Hepatocyte (in vitro differentiated cells): ENCODE measurements around the gene RIC1. TPM values are rescaled to one million over a fixed set of nuclear protein-coding genes. Genes with fewer than 3 reads are reported as not detected.
A peak's percentile ranks its signal among the peaks of the same experiment; 100 is the strongest.
"Not testable (repeated sequence)": the region's sequence is repeated elsewhere in the genome, so short reads cannot be mapped to it uniquely, and the experiment has no call there.

Source experiments
- DNase-seq: peaks from one replicate; pipeline ENCODE4 v3.0.0-alpha.2; 2016; ENCODE audit warnings: low spot score
- H2AFZ ChIP-seq: fragments of 200-600 bp; sonication (generic); 2 replicates; pipeline ENCODE4 v1.6.0; 2016; ENCODE audit warnings: antibody characterized with exemption, mild to moderate bottlenecking
- H3K27ac ChIP-seq: fragments of 200-600 bp; sonication (generic); 2 replicates; pipeline ENCODE4 v1.5.1; 2016; ENCODE audit warnings: mild to moderate bottlenecking
- H3K27me3 ChIP-seq: fragments of 200-600 bp; sonication (generic); 2 replicates; pipeline ENCODE4 v1.6.1; 2016
- H3K36me3 ChIP-seq: fragments of 200-600 bp; sonication (generic); replicated peaks from 2 replicates; pipeline ENCODE4 v1.5.1; 2016; ENCODE audit warnings: low read depth; ENCODE audit not compliant: insufficient read depth
- H3K4me1 ChIP-seq: fragments of 200-600 bp; sonication (generic); 2 replicates; pipeline ENCODE4 v1.5.1; 2016; ENCODE audit warnings: mild to moderate bottlenecking, moderate library complexity; ENCODE audit not compliant: insufficient read depth
- H3K4me2 ChIP-seq: fragments of 200-600 bp; sonication (generic); 2 replicates; pipeline ENCODE4 v1.6.0; 2016
- H3K4me3 ChIP-seq: fragments of 200-600 bp; sonication (generic); 2 replicates; pipeline ENCODE4 v1.5.1; 2016; ENCODE audit warnings: mild to moderate bottlenecking
- H3K79me2 ChIP-seq: fragments of 200-600 bp; sonication (generic); 2 replicates; pipeline ENCODE4 v1.6.0; 2017; ENCODE audit warnings: mild to moderate bottlenecking
- H3K9me2 ChIP-seq: fragments of 200-600 bp; sonication (generic); replicated peaks from 2 replicates; pipeline ENCODE4 v1.6.0; 2017; ENCODE audit warnings: mild to moderate bottlenecking; ENCODE audit not compliant: insufficient read depth
- H3K9me3 ChIP-seq: fragments of 200-600 bp; sonication (generic); 2 replicates; pipeline ENCODE4 v1.5.1; 2016; ENCODE audit warnings: low read depth, mild to moderate bottlenecking
- H4K20me1 ChIP-seq: fragments of 200-600 bp; sonication (generic); 2 replicates; pipeline ENCODE4 v1.6.0; 2016; ENCODE audit warnings: mild to moderate bottlenecking; ENCODE audit not compliant: insufficient read depth, poor library complexity, severe bottlenecking
- EZH2 ChIP-seq: fragments of 200-600 bp; sonication (generic); IDR thresholded peaks from 2 replicates; pipeline ENCODE4 v1.6.1; 2016; ENCODE audit warnings: antibody characterized with exemption, mild to moderate bottlenecking, borderline replicate concordance
- EZH2phosphoT487 ChIP-seq: fragments of 200-600 bp; sonication (generic); IDR thresholded peaks from one replicate; pipeline ENCODE4 v1.6.1; 2018; ENCODE audit warnings: antibody characterized with exemption, mild to moderate bottlenecking, low read depth, moderate library complexity; ENCODE audit not compliant: unreplicated experiment, severe bottlenecking
- WGBS: methylation state at CpG from one replicate; pipeline ENCODE4 v1.1.6; 2016; ENCODE audit warnings: low lambda C conversion rate; ENCODE audit errors: missing lambda C conversion rate; 5-methylcytosine and 5-hydroxymethylcytosine counted together
- polyA plus RNA-seq: library from polyadenylated mRNA; unstranded; fragments of >200 nt; fragmentation: Nextera tagmentation; extraction: Ambion mirVana; gene quantifications from 2 replicates; pipeline ENCODE4 v1.2.1, GENCODE V29; 2016
- total RNA-seq: library from RNA; depleted of rRNA; stranded (reverse); fragments of >200 nt; gene quantifications from 2 replicates; pipeline ENCODE4 v1.2.3, GENCODE V29; 2014
- TF ChIP-seq, protein P1 (sequence below): fragments of 200-600 bp; sonication (generic); IDR thresholded peaks from 2 replicates; pipeline ENCODE4 v1.5.1; 2016; ENCODE audit warnings: antibody characterized with exemption, mild to moderate bottlenecking; ENCODE audit not compliant: poor library complexity

Gene RIC1
- total and polyA plus RNA-seq, 2 experiments from 2014 or later = 11.2 to 34.9 TPM

DNA sequence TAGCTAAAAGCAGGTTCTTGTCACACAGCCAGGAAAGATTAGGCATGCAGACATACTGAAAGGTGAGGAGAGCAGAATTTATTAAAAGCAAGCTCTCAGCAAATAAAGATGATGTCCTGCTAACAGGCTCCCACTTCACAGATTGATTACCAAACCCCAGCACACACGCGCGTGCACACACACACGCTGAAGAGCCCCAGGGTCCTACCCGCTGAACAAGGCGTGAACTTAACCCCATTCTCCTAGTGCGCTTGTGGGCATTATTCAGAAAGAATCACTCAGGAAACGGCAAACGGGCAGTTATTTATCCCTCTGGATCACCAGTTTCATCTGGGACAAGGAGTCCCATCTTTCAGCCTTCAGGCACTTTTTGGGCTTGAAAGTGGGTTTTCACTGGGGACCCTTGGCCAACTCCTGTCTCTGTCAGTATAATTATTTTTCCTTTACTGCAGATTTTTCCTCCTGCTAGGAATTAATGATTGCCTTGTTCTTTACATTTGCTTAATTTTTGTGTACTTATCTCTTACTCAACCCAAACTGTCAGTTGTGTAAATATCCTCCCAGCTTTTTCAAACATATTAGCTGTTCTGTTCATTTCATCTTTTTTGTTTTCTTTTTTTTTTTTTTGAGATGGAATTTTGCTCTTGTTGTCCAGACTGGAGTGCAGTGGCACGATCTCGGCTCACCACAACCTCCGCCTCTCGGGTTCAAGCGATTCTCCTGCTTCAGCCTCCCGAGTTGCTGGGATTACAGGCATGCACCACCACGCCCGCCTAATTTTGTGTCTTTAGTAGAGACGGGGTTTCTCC lies 92.6 kb downstream of the RIC1 start:
- H3K4me2 ChIP-seq = peak overlapping the region; percentile 54
- H3K4me1 ChIP-seq = peaks cover 8% of the 10 kb centered on the region
- H3K79me2 ChIP-seq = peaks cover 10% of the 10 kb centered on the region
- H3K36me3 ChIP-seq = no peaks in the 10 kb centered on the region
- H4K20me1 ChIP-seq = no peaks in the 10 kb centered on the region
- H3K27ac ChIP-seq = peak overlapping the region; percentile 46
- TF ChIP-seq EZH2phosphoT487 (no peak), EZH2 (no peak)
- TF ChIP-seq, protein P1, sequence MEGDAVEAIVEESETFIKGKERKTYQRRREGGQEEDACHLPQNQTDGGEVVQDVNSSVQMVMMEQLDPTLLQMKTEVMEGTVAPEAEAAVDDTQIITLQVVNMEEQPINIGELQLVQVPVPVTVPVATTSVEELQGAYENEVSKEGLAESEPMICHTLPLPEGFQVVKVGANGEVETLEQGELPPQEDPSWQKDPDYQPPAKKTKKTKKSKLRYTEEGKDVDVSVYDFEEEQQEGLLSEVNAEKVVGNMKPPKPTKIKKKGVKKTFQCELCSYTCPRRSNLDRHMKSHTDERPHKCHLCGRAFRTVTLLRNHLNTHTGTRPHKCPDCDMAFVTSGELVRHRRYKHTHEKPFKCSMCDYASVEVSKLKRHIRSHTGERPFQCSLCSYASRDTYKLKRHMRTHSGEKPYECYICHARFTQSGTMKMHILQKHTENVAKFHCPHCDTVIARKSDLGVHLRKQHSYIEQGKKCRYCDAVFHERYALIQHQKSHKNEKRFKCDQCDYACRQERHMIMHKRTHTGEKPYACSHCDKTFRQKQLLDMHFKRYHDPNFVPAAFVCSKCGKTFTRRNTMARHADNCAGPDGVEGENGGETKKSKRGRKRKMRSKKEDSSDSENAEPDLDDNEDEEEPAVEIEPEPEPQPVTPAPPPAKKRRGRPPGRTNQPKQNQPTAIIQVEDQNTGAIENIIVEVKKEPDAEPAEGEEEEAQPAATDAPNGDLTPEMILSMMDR = no peak
- no peak overlapping the region for H3K4me3 ChIP-seq
- H2AFZ ChIP-seq = no peak overlapping the region
- no peaks in the 10 kb centered on the region for H3K9me2 ChIP-seq
- no peaks in the 10 kb centered on the region for H3K27me3 ChIP-seq
- 91% methylated on average over 18 of the region's 18 CpGs for WGBS
- peaks cover 7% of the 10 kb centered on the region for H3K9me3 ChIP-seq
- peak; percentile 3 for DNase-seq

DNA sequence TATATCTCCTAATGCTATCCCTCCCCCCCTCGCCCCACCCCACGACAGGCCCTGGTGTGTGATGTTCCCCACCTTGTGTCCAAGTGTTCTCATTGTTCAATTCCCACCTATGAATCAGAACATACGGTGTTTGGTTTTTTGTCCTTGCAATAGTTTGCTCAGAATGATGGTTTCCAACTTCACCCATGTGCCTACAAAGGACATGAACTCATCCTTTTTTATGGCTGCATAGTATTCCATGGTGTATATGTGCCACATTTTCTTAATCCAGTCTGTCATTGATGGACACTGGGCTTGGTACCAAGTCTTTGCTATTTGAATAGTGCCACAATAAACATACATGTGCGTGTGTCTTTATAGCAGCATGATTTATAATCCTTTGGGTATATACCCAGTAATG lies 93.8 kb downstream of the RIC1 start:
- not testable (repeated sequence) for H3K79me2 ChIP-seq, H3K27ac ChIP-seq, H2AFZ ChIP-seq, DNase-seq, H4K20me1 ChIP-seq, H3K4me2 ChIP-seq, H3K36me3 ChIP-seq, H3K4me3 ChIP-seq, H3K4me1 ChIP-seq, H3K27me3 ChIP-seq, H3K9me2 ChIP-seq, H3K9me3 ChIP-seq
- WGBS = 93% methylated on average over 4 of the region's 4 CpGs

GRCh38 chr9:5735072-5735471 lies 106.2 kb downstream of the RIC1 start:
- Histone ChIP-seq H3K4me2 (no peak overlapping the region), H3K4me1 (no peaks in the 10 kb centered on the region), H3K27me3 (no peaks in the 10 kb centered on the region), H3K36me3 (no peaks in the 10 kb centered on the region), H3K4me3 (no peak overlapping the region), H2AFZ (no peak overlapping the region), H4K20me1 (no peaks in the 10 kb centered on the region), H3K9me3 (no peaks in the 10 kb centered on the region), H3K79me2 (no peaks in the 10 kb centered on the region), H3K27ac (peak overlapping the region; percentile 37), H3K9me2 (no peaks in the 10 kb centered on the region)
- peak; percentile 4 for DNase-seq
- TF ChIP-seq EZH2 = no peak
- no peak for TF ChIP-seq EZH2phosphoT487
- TF ChIP-seq, protein P1 = no peak
- 95% methylated on average over 2 of the region's 2 CpGs for WGBS

DNA sequence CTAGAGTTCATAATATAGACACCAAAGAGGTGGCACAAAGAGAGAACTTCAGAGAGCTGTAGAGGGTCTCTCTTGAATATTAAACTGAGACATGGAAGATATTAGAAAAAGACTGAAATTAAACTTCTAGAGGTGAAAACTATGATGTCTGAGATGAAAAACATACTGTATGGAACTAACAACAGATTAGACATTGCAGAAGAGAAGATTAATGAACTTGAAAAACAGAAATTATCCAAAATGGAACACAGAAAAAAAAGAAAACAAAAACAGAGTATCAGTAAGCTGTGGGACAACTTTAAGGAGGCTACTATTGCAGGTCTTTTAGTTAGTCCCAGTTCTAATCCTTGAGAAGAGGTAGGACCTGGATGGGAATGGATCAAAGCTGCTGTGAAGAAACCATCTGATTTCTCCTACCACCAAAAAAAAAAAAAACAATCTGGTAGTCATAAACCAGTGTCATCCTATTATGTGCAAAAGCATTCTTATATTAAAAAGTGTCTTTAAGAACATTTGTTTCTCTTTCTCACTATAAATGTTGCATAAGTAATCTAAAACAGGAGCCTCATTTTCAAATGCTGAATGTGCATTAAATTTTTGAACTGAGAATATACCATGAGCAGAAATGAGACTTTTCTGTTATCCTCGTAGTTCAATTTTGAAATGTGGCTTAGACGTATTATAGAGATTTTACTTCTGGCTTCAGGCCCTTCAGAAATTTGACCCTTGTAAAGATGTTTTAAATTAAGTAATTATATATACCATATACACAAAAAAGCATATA lies 107.8 kb downstream of the RIC1 start:
- Histone ChIP-seq H2AFZ (no peak overlapping the region), H3K4me2 (no peak overlapping the region), H3K36me3 (no peaks in the 10 kb centered on the region), H3K79me2 (no peaks in the 10 kb centered on the region), H3K4me3 (no peak overlapping the region), H3K9me2 (no peaks in the 10 kb centered on the region), H3K4me1 (no peaks in the 10 kb centered on the region), H3K9me3 (no peaks in the 10 kb centered on the region), H3K27ac (no peak overlapping the region), H3K27me3 (no peaks in the 10 kb centered on the region), H4K20me1 (no peaks in the 10 kb centered on the region)
- no peak for DNase-seq
- TF ChIP-seq EZH2 (no peak), EZH2phosphoT487 (no peak)
- TF ChIP-seq, protein P1 = no peak
- WGBS = 61% methylated on average over 2 of the region's 2 CpGs
